Stomach (tissue), 4 donors: ENCODE results near the gene TRAIP.

Experiments used
- EP300 ChIP-seq: sonication (generic); formaldehyde crosslinking; IDR thresholded peaks from one replicate; pipeline ENCODE4 v1.6.1; 2017; ENCODE audit warnings: antibody characterized with exemption
- POLR2A ChIP-seq, 4 donors: fragments of 450-650 bp; IDR thresholded peaks; one replicate each; pipeline ENCODE4 v1.6.1; 2016; ENCODE audit warnings: antibody characterized with exemption in 4 of 4, control low read depth in 2 of 4, mild to moderate bottlenecking in 1 of 4, moderate library complexity in 1 of 4
- POLR2AphosphoS5 ChIP-seq, 3 donors: sonication (generic); formaldehyde crosslinking; IDR thresholded peaks; one replicate each; pipeline ENCODE4 v1.6.1; 2016; ENCODE audit warnings: antibody characterized with exemption in 3 of 3
- TF ChIP-seq, protein P1 (sequence below), 7 experiments: fragments of 450-650 bp in 4 of 7; fragments of 200-600 bp in 3 of 7; sonication (generic) in 3 of 7; IDR thresholded peaks; one replicate each; pipeline ENCODE4 v1.5.1; 2016 to 2019; ENCODE audit warnings: antibody characterized with exemption in 7 of 7, control low read depth in 2 of 7, mild to moderate bottlenecking in 1 of 7

DNA sequence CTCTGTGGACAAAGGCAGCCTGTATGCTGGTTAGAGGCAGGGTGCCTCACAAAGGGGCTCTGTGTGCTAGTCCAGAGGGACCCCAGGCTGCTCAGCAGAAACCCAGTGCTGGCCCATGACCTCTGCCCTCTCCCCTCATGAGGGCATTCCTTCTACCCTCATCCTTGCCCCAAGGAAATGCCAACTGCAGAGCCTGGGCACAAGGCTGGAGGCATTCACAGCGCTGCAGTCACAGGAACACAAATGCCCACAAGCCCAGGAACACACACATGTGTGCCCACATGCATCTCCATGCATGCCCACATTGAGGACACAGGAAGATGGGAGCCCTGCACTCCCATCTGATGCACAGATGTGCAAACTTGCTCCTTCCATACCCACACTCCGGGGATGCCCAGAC is 49.5 kb downstream of the TRAIP start:
- TF ChIP-seq, protein P1, sequence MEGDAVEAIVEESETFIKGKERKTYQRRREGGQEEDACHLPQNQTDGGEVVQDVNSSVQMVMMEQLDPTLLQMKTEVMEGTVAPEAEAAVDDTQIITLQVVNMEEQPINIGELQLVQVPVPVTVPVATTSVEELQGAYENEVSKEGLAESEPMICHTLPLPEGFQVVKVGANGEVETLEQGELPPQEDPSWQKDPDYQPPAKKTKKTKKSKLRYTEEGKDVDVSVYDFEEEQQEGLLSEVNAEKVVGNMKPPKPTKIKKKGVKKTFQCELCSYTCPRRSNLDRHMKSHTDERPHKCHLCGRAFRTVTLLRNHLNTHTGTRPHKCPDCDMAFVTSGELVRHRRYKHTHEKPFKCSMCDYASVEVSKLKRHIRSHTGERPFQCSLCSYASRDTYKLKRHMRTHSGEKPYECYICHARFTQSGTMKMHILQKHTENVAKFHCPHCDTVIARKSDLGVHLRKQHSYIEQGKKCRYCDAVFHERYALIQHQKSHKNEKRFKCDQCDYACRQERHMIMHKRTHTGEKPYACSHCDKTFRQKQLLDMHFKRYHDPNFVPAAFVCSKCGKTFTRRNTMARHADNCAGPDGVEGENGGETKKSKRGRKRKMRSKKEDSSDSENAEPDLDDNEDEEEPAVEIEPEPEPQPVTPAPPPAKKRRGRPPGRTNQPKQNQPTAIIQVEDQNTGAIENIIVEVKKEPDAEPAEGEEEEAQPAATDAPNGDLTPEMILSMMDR (IDR thresholded peaks at IDR 0.05): no peak
- TF ChIP-seq POLR2A (IDR thresholded peaks at IDR 0.05): no peak
- no peak for TF ChIP-seq POLR2AphosphoS5 (IDR thresholded peaks at IDR 0.05)
- no peak for TF ChIP-seq EP300
